IMR-90 (cell line): ENCODE data around the gene PRR33. TPM values are rescaled to one million over a fixed set of nuclear protein-coding genes. Genes with fewer than 3 reads are reported as not detected.

Source experiments
- ATAC-seq: fragments of 200-7000 bp; cut with Tn5 transposase; 2 replicates; pipeline ENCODE4 v1.9.1; 2020; ENCODE audit warnings: low read depth, mild to moderate bottlenecking, moderate library complexity
- BruUV-seq: library from RNA; stranded (reverse); fragments of 400-500 nt; replicated peaks from 2 replicates; lab custom pipeline; 2021; lab: Mats Ljungman, UMichigan
- CTCF ChIA-PET: fragments of 300-600 bp; formaldehyde crosslinking; extraction: SDS; loops from one replicate; lab custom pipeline; 2021; ENCODE audit warnings: antibody characterized with exemption; lab: Yijun Ruan, JAX
- POLR2A ChIA-PET: fragments of 300-600 bp; sonication (Branson Sonifier 250); formaldehyde crosslinking; loops from one replicate; lab custom pipeline; 2022; ENCODE audit warnings: antibody characterized with exemption; ENCODE audit not compliant: unreplicated experiment; lab: Charles Lee
- DNase-seq: peaks from one replicate; pipeline ENCODE4 v3.0.0; 2013
- H2AFZ ChIP-seq: replicated peaks from 2 replicates; pipeline ENCODE3; 2013; ENCODE audit warnings: low read length, mild to moderate bottlenecking; ENCODE audit not compliant: poor library complexity
- H2AK5ac ChIP-seq: 2 replicates; pipeline ENCODE4 v1.6.1; 2013; ENCODE audit warnings: low read depth, low read length, inconsistent platforms
- H2AK9ac ChIP-seq: replicated peaks from 2 replicates; pipeline ENCODE3; 2013; ENCODE audit warnings: mild to moderate bottlenecking, low read depth, low read length, moderate library complexity; ENCODE audit not compliant: poor library complexity
- H2BK120ac ChIP-seq: 2 replicates; pipeline ENCODE4 v1.6.1; 2013; ENCODE audit warnings: low read depth, low read length, inconsistent platforms
- H2BK15ac ChIP-seq: 3 replicates; pipeline ENCODE4 v1.6.1; 2013; ENCODE audit warnings: low read depth, low read length, inconsistent platforms
- H2BK20ac ChIP-seq: 2 replicates; pipeline ENCODE4 v1.6.1; 2013; ENCODE audit warnings: low read depth, mild to moderate bottlenecking, inconsistent platforms, low read length, moderate library complexity
- H2BK5ac ChIP-seq: 2 replicates; pipeline ENCODE4 v1.6.1; 2013; ENCODE audit warnings: mild to moderate bottlenecking, low read depth, low read length, inconsistent platforms; ENCODE audit not compliant: poor library complexity, severe bottlenecking
- H3K14ac ChIP-seq: replicated peaks from 2 replicates; pipeline ENCODE4 v1.6.1; 2013; ENCODE audit warnings: low read depth, low read length, inconsistent platforms
- H3K18ac ChIP-seq: 2 replicates; pipeline ENCODE4 v1.6.1; 2013; ENCODE audit warnings: low read depth, low read length, control low read depth
- H3K23ac ChIP-seq: 2 replicates; pipeline ENCODE4 v1.6.1; 2013; ENCODE audit warnings: low read depth, low read length, inconsistent platforms
- H3K27ac ChIP-seq: 2 replicates; pipeline ENCODE4 v1.5.1; 2013; ENCODE audit warnings: mild to moderate bottlenecking, control low read depth, low read length; ENCODE audit not compliant: insufficient read depth
- H3K27me3 ChIP-seq: 2 replicates; pipeline ENCODE4 v1.6.1; 2013; ENCODE audit warnings: low read length; ENCODE audit not compliant: control insufficient read depth, insufficient read depth
- H3K36me3 ChIP-seq: 2 replicates; pipeline ENCODE4 v1.6.1; 2013; ENCODE audit warnings: low read length, mixed read lengths; ENCODE audit not compliant: control insufficient read depth, insufficient read depth
- H3K4ac ChIP-seq: 2 replicates; pipeline ENCODE4 v1.6.1; 2013; ENCODE audit warnings: low read depth, low read length, inconsistent platforms
- H3K4me1 ChIP-seq: 2 replicates; pipeline ENCODE4 v1.6.1; 2013; ENCODE audit warnings: low read length, mixed read lengths; ENCODE audit not compliant: control insufficient read depth, insufficient read depth
- H3K4me2 ChIP-seq: 2 replicates; pipeline ENCODE4 v1.6.1; 2013; ENCODE audit warnings: low read depth, mild to moderate bottlenecking, control low read depth, low read length, moderate library complexity
- H3K4me3 ChIP-seq: 2 replicates; pipeline ENCODE4 v1.5.1; 2013; ENCODE audit warnings: low read depth, mild to moderate bottlenecking, control low read depth, low read length, moderate library complexity; ENCODE audit not compliant: insufficient read depth
- H3K56ac ChIP-seq: 2 replicates; pipeline ENCODE4 v1.6.1; 2013; ENCODE audit warnings: low read length, inconsistent platforms; ENCODE audit not compliant: insufficient read depth; ENCODE audit errors: extremely low read depth
- H3K79me1 ChIP-seq, 2 experiments: 2 replicates each; pipeline ENCODE4 v1.6.1; 2013; ENCODE audit warnings: low read length in 2 of 2, inconsistent platforms in 1 of 2, low read depth in 1 of 2
- H3K9ac ChIP-seq: 2 replicates; pipeline ENCODE4 v1.6.1; 2013; ENCODE audit warnings: low read depth, low read length, control low read depth
- H3K9me1 ChIP-seq: 2 replicates; pipeline ENCODE4 v1.6.1; 2013; ENCODE audit warnings: low read length, inconsistent platforms; ENCODE audit not compliant: insufficient read depth
- H3K9me3 ChIP-seq: 2 replicates; pipeline ENCODE4 v1.6.1; 2013; ENCODE audit warnings: low read length; ENCODE audit not compliant: control insufficient read depth, insufficient read depth
- H4K20me1 ChIP-seq: 2 replicates; pipeline ENCODE4 v1.6.1; 2013; ENCODE audit warnings: low read length, inconsistent platforms; ENCODE audit not compliant: insufficient read depth
- H4K5ac ChIP-seq: 2 replicates; pipeline ENCODE4 v1.6.1; 2013; ENCODE audit warnings: mild to moderate bottlenecking, low read depth, low read length, control low read depth
- H4K8ac ChIP-seq, 2 experiments: 2 replicates each; pipeline ENCODE4 v1.6.1; 2013; ENCODE audit warnings: low read depth in 2 of 2, low read length in 2 of 2, control low read depth in 1 of 2, inconsistent platforms in 1 of 2
- H4K91ac ChIP-seq: 2 replicates; pipeline ENCODE4 v1.6.1; 2013; ENCODE audit warnings: low read depth, low read length, inconsistent platforms; ENCODE audit not compliant: insufficient read depth
- BHLHE40 ChIP-seq: fragments of 150-350 bp; IDR thresholded peaks from 2 replicates; pipeline ENCODE4 v1.6.1; 2016; ENCODE audit warnings: mild to moderate bottlenecking, low read depth, low read length
- CEBPB ChIP-seq: IDR thresholded peaks from 2 replicates; pipeline ENCODE4 v1.6.1; 2012; ENCODE audit warnings: low read depth, low read length, improper control_type of control experiment
- CHD1 ChIP-seq: IDR thresholded peaks from 2 replicates; pipeline ENCODE4 v1.6.1; 2012; ENCODE audit warnings: low read depth, low read length, improper control_type of control experiment
- CTCF ChIP-seq: conservative IDR thresholded peaks from 2 replicates; pipeline ENCODE4 v1.5.1; 2012; ENCODE audit warnings: mild to moderate bottlenecking, low read depth, low read length, improper control_type of control experiment
- ELK1 ChIP-seq: fragments of 150-350 bp; IDR thresholded peaks from 2 replicates; pipeline ENCODE4 v1.6.1; 2016; ENCODE audit warnings: low read depth, mild to moderate bottlenecking, low read length, moderate library complexity, borderline replicate concordance
- FOS ChIP-seq: fragments of 150-350 bp; IDR thresholded peaks from 2 replicates; pipeline ENCODE4 v1.6.1; 2016; ENCODE audit warnings: low read depth, low read length
- MAFK ChIP-seq: IDR thresholded peaks from 2 replicates; pipeline ENCODE4 v1.6.1; 2012; ENCODE audit warnings: low read depth, low read length, improper control_type of control experiment
- MAZ ChIP-seq: IDR thresholded peaks from 2 replicates; pipeline ENCODE4 v1.6.1; 2012; ENCODE audit warnings: low read depth, mild to moderate bottlenecking, low read length, improper control_type of control experiment, moderate library complexity, borderline replicate concordance
- MXI1 ChIP-seq: IDR thresholded peaks from 2 replicates; pipeline ENCODE4 v1.6.1; 2012; ENCODE audit warnings: low read depth, mild to moderate bottlenecking, low read length, moderate library complexity, borderline replicate concordance
- NFE2L2 ChIP-seq: fragments of 150-350 bp; IDR thresholded peaks from 2 replicates; pipeline ENCODE4 v1.6.1; 2016; ENCODE audit warnings: low read depth, mild to moderate bottlenecking, low read length
- POLR2A ChIP-seq: IDR thresholded peaks from 2 replicates; pipeline ENCODE4 v1.6.1; 2012; ENCODE audit warnings: mild to moderate bottlenecking, low read depth, low read length
- RAD21 ChIP-seq: IDR thresholded peaks from 2 replicates; pipeline ENCODE4 v1.6.1; 2012; ENCODE audit warnings: low read length, improper control_type of control experiment
- RCOR1 ChIP-seq: IDR thresholded peaks from 2 replicates; pipeline ENCODE4 v1.6.1; 2012; ENCODE audit warnings: mild to moderate bottlenecking, low read length, improper control_type of control experiment; ENCODE audit not compliant: insufficient replicate concordance
- SMC3 ChIP-seq: fragments of 150-350 bp; IDR thresholded peaks from 2 replicates; pipeline ENCODE4 v1.6.1; 2016; ENCODE audit warnings: low read depth, mild to moderate bottlenecking, antibody characterized with exemption, low read length, moderate library complexity
- USF2 ChIP-seq: fragments of 150-350 bp; IDR thresholded peaks from 2 replicates; pipeline ENCODE4 v1.6.1; 2017; ENCODE audit warnings: mild to moderate bottlenecking, antibody characterized with exemption, low read length, low read depth
- WGBS, 2 experiments: methylation state at CpG; one replicate each; pipeline versions ENCODE4 v1.1.5 to v1.1.7; 2013; ENCODE audit warnings: missing lambda C conversion rate in 2 of 2; ENCODE audit not compliant: insufficient read length in 1 of 2; ENCODE audit errors: extremely low coverage in 2 of 2; 5-methylcytosine and 5-hydroxymethylcytosine counted together
- dilution Hi-C: fragments of 300-500 bp; cut with HindIII; formaldehyde crosslinking; loops from one replicate; pipeline ENCODE4 v1.14.3; 2018; ENCODE audit warnings: low sequenced_read_pairs; ENCODE audit not compliant: unreplicated experiment
- in situ Hi-C: fragments of 300-500 bp; cut with MboI; formaldehyde crosslinking; loops from 3 replicates; pipeline ENCODE4 v1.14.3; 2019; ENCODE audit warnings: low sequenced_read_pairs, inconsistent platforms, mixed read lengths
- intact Hi-C: fragments of 100-400 bp; cut with micrococcal nuclease; formaldehyde crosslinking; loops from 2 replicates; pipeline ENCODE4 v1.10.0; 2022
- polyA plus RNA-seq, 3 experiments: library from polyadenylated mRNA; depleted of rRNA; stranded (reverse); fragments of >200 nt; gene quantifications; 2 replicates each; pipeline ENCODE4 v1.2.3, GENCODE V29; 2012; ENCODE audit warnings: low replicate concordance in 1 of 3
- total RNA-seq: library from RNA; depleted of rRNA; stranded (reverse); fragments of >200 nt; gene quantifications from 2 replicates; pipeline ENCODE4 v1.2.3, GENCODE V29; 2012

PRR33 gene
- total and polyA plus RNA-seq, 2 of the 4 experiments (the other 2 are of a cell fraction), result not detected

- DNase-seq, result no peak
- Histone ChIP-seq H4K8ac (no peak overlapping the region), H4K20me1 (no peaks in the 10 kb centered on the region), H3K4me1 (peaks cover 3% of the 10 kb centered on the region; the same call in 1 of the 2 replicates), H3K9me1 (no peaks in the 10 kb centered on the region), H3K4ac (no peak overlapping the region), H2BK20ac (no peak overlapping the region), H3K9me3 (no peaks in the 10 kb centered on the region), H3K14ac (no peak overlapping the region), H3K18ac (no peak overlapping the region), H2BK120ac (no peak overlapping the region), H4K5ac (no peak overlapping the region), H2AFZ (no peak overlapping the region), H3K27me3 (peaks cover 13% of the 10 kb centered on the region; the same call in 1 of the 2 replicates), H3K23ac (no peak overlapping the region), H3K56ac (no peak overlapping the region), H3K27ac (no peak overlapping the region), H2AK5ac (no peak overlapping the region), H3K36me3 (no peaks in the 10 kb centered on the region), H3K4me2 (no peak overlapping the region), H2AK9ac (no peak overlapping the region), H3K79me1 (no peaks in the 10 kb centered on the region), H3K9ac (no peak overlapping the region), H4K91ac (no peak overlapping the region), H2BK15ac (no peak overlapping the region), H2BK5ac (no peak overlapping the region), H3K4me3 (no peak overlapping the region)
- WGBS, 2 experiments, result 73% methylated on average over 16 of the region's 32 CpGs; no CpG with 5 or more reads in 1 of the 2 experiments
- ChIA-PET POLR2A (no interaction called here), CTCF (no interaction called here)
- no TSS peak for BruUV-seq
- ATAC-seq, result no peak
- dilution Hi-C loops (no loop called here), intact Hi-C loops (no loop called here), in situ Hi-C loops (loop anchor here (5.0 kb wide), 1 partner anchor 272 kb away; no protein-coding TSS in a partner anchor)
- TF ChIP-seq POLR2A (no peak), CEBPB (no peak), USF2 (no peak), RCOR1 (no peak), CHD1 (no peak), ELK1 (no peak), BHLHE40 (no peak), FOS (no peak), MXI1 (no peak), MAFK (no peak), MAZ (no peak), RAD21 (no peak), CTCF (no peak), NFE2L2 (no peak), SMC3 (no peak)
Measured at GRCh38 chr11:1879941-1880720, 11.6 kb downstream of the PRR33 start.
